Gastrocnemius medialis (tissue), 4 donors: Measurements from ENCODE around the gene ARID5B. TPM values are rescaled to one million over a fixed set of nuclear protein-coding genes. Genes with fewer than 3 reads are reported as not detected.

ENCODE experiments used
- ATAC-seq, 2 donors: fragments of 150-250 bp; one replicate each; pipeline ENCODE4 v1.9.1; 2016
- DNase-seq, 2 donors: peaks; one replicate each; pipeline ENCODE4 v3.0.0-alpha.2; 2019
- H3K27ac ChIP-seq, 4 donors: fragments of 200-600 bp; sonication (generic); 1 replicate in 1 of 4; 2 replicates in 3 of 4; pipeline ENCODE4 v1.5.1; 2016 to 2018; ENCODE audit warnings: mild to moderate bottlenecking in 2 of 4, moderate library complexity in 1 of 4
- H3K27me3 ChIP-seq, 3 donors: fragments of 200-600 bp; sonication (generic) in 2 of 3; 1 replicate in 1 of 3; 2 replicates in 2 of 3; pipeline versions ENCODE4 v1.5.1 to v1.6.0; 2016 to 2019; ENCODE audit warnings: mild to moderate bottlenecking in 1 of 3, moderate library complexity in 1 of 3
- H3K36me3 ChIP-seq, 2 donors: fragments of 200-600 bp; sonication (generic) in 1 of 2; one replicate each; pipeline ENCODE4 v1.5.1; 2017 to 2018
- H3K4me1 ChIP-seq, 2 donors: fragments of 200-600 bp; sonication (generic) in 1 of 2; one replicate each; pipeline ENCODE4 v1.5.1; 2016 to 2017; ENCODE audit warnings: mild to moderate bottlenecking in 2 of 2
- H3K4me3 ChIP-seq, 4 donors: fragments of 200-600 bp; sonication (generic) in 3 of 4; 1 replicate in 1 of 4; 2 replicates in 3 of 4; pipeline ENCODE4 v1.5.1; 2016 to 2019; ENCODE audit warnings: mild to moderate bottlenecking in 2 of 4
- H3K9me3 ChIP-seq, 3 donors: fragments of 200-600 bp; sonication (generic) in 2 of 3; 1 replicate in 1 of 3; 2 replicates in 2 of 3; pipeline ENCODE4 v1.5.1; 2016 to 2019
- CTCF ChIP-seq, 5 experiments: fragments of 450-650 bp in 3 of 5; fragments of 200-600 bp in 2 of 5; sonication (generic) in 2 of 5; IDR thresholded peaks in 4 of 5; conservative IDR thresholded peaks in 1 of 5; 1 replicate in 4 of 5; 2 replicates in 1 of 5; pipeline ENCODE4 v1.5.1; 2016 to 2019; ENCODE audit warnings: antibody characterized with exemption in 5 of 5, mild to moderate bottlenecking in 3 of 5, moderate library complexity in 3 of 5
- POLR2A ChIP-seq, 2 donors: fragments of 450-650 bp; IDR thresholded peaks; one replicate each; pipeline ENCODE4 v1.6.1; 2017; ENCODE audit warnings: antibody characterized with exemption in 2 of 2, mild to moderate bottlenecking in 2 of 2, moderate library complexity in 2 of 2
- in situ Hi-C, 4 donors: fragments of 200-750 bp; cut with MboI; loops; one replicate each; pipeline versions ENCODE4 v1.15.0 to v1.8.0; 2017; ENCODE audit warnings: low sequenced_read_pairs in 4 of 4
- intact Hi-C: fragments of 100-400 bp; cut with DNase I; formaldehyde crosslinking; loops from one replicate; pipeline ENCODE4 v1.15.1; 2023; ENCODE audit warnings: low total_unique reads
- total RNA-seq, 4 donors: library from RNA; depleted of rRNA; stranded (reverse); fragments of >200 nt; gene quantifications; one replicate each; pipeline versions ENCODE4 v1.1.0 to v1.2.3, GENCODE V29; 2016

ARID5B gene
- total RNA-seq, 4 donors from 2014 or later, result 156 to 512 (median 263) TPM

GRCh38 chr10:61919646-61920215, 18.2 kb downstream of the ARID5B start:
- in situ Hi-C loops, result no loop called here
- DNase-seq (no peak), ATAC-seq (no peak)

DNA sequence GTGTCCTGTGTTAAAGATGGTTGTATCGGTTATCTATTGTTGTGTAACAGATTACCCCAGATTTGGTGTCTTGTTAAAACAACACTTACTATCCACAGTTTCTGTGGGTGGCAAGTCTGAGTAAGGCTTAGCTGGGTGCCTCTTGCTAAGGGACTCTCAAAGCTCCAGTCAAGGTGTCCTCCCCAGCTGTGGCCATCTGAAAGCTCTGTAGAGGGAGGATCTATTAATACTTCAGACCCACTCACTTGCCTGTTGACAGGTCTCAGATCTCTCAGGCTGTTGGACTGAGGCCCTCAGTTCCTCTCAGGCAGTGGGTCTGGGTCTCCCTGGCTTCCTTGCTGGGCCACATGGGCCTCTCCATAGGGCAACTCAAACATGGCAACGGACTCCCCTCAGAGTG, 19.6 kb downstream of the ARID5B start:
- intact Hi-C loops (no loop called here), in situ Hi-C loops (no loop called here)
- H3K4me3 ChIP-seq, result no peak overlapping the region
- H3K27ac ChIP-seq, result no peak overlapping the region
- no peaks in the 10 kb centered on the region for H3K27me3 ChIP-seq
- no peak for TF ChIP-seq CTCF (IDR thresholded peaks at IDR 0.05 in 4 of 5, conservative IDR thresholded peaks at IDR 0.05 in 1 of 5)
- H3K9me3 ChIP-seq, result no peaks in the 10 kb centered on the region
- ATAC-seq, result no peak
- no peak for DNase-seq
- no peaks in the 10 kb centered on the region for H3K36me3 ChIP-seq
- no peaks in the 10 kb centered on the region for H3K4me1 ChIP-seq

More at GRCh38 chr10:61919646-61920215, 18.2 kb downstream of the ARID5B start:
- TF ChIP-seq CTCF (IDR thresholded peaks at IDR 0.05 in 4 of 5, conservative IDR thresholded peaks at IDR 0.05 in 1 of 5) (no peak), POLR2A (IDR thresholded peaks at IDR 0.05) (no peak)
- no peak overlapping the region for H3K27ac ChIP-seq
- intact Hi-C loops, result no loop called here
- H3K4me1 ChIP-seq, result no peaks in the 10 kb centered on the region
- H3K27me3 ChIP-seq, result no peaks in the 10 kb centered on the region
- H3K36me3 ChIP-seq, result no peaks in the 10 kb centered on the region
- H3K4me3 ChIP-seq, result no peak overlapping the region
- H3K9me3 ChIP-seq, result no peaks in the 10 kb centered on the region

DNA sequence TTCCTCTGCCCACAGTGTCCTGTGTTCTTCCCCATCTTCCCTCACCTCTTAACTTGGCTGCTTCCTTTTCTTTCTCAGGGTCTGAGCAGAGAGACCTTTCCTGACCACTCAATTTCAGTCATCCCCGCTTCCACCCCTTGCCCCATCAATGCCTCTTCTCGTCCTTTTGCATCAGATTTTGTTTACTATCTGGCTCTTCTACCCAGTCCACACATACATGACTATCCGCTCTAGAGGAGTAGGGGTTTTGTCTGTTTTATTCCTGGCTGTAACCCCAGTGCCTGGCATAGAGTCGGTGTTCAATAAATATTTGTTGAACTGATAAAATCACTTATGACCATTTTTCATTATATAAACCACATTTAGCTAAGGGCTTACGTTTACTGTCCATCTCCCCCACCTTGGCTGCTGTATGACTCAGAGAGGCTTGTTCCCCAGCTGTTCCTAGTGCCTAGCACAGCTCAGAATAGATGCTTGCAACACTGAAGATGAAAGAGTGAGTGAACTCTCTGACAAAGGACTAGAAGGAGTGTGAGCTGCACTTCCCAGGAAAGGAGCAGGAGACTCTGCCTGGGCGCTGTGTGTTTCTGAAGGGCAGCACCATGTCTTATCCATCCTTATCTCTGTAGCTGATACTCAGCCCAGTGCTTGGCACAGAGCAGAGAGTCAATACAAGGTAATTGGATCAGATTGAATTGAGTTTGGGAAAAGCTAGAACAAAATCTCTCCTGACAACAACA, 21.9 kb downstream of the ARID5B start:
- Histone ChIP-seq H3K36me3 (no peaks in the 10 kb centered on the region), H3K27ac (no peak overlapping the region), H3K9me3 (no peaks in the 10 kb centered on the region), H3K4me1 (no peaks in the 10 kb centered on the region), H3K4me3 (no peak overlapping the region), H3K27me3 (no peaks in the 10 kb centered on the region)
- DNase-seq, result no peak
- ATAC-seq, result no peak
- in situ Hi-C loops, result no loop called here
- no peak for TF ChIP-seq POLR2A (IDR thresholded peaks at IDR 0.05)
- no peak for TF ChIP-seq CTCF (IDR thresholded peaks at IDR 0.05 in 4 of 5, conservative IDR thresholded peaks at IDR 0.05 in 1 of 5)
- intact Hi-C loops, result no loop called here

DNA sequence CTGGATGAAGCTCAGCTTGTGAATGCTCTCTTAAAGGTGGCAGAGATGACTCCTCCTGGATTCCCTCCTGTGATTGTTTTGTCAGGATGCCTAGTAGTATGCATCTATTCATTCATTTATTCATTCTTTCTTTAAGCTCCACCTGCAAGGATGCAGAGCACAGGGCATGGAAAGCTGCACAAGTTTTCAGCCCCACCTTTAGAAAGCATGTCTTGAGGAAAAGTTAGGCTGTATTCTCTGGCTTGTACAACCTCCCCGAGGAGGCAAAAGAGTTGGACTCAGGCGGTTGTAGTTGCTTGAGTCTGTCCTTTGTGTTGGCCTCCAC, 22.4 kb downstream of the ARID5B start:
- no peak overlapping the region for H3K27ac ChIP-seq
- no peak overlapping the region for H3K4me3 ChIP-seq
- H3K36me3 ChIP-seq, result no peaks in the 10 kb centered on the region
- ATAC-seq (no peak), DNase-seq (no peak)
- in situ Hi-C loops (no loop called here), intact Hi-C loops (no loop called here)
- TF ChIP-seq POLR2A (IDR thresholded peaks at IDR 0.05) (no peak), CTCF (IDR thresholded peaks at IDR 0.05 in 4 of 5, conservative IDR thresholded peaks at IDR 0.05 in 1 of 5) (no peak)
- H3K27me3 ChIP-seq, result no peaks in the 10 kb centered on the region
- no peaks in the 10 kb centered on the region for H3K4me1 ChIP-seq
- H3K9me3 ChIP-seq, result no peaks in the 10 kb centered on the region
